Progenitor cell of endocrine pancreas (in vitro differentiated cells): Measurements from ENCODE around the gene YJEFN3. TPM values are rescaled to one million over a fixed set of nuclear protein-coding genes. Genes with fewer than 3 reads are reported as not detected.

Experiments
- DNase-seq: peaks from one replicate; pipeline ENCODE4 v3.0.0; 2021; ENCODE audit warnings: low spot score; ENCODE audit not compliant: unreplicated experiment
- H3K27ac Mint-ChIP-seq: 2 replicates; pipeline ENCODE4 v1.8.0; 2021; ENCODE audit warnings: mild to moderate bottlenecking, moderate library complexity, mixed read lengths
- H3K27me3 Mint-ChIP-seq: 2 replicates; pipeline ENCODE4 v1.8.0; 2021; ENCODE audit warnings: mixed read lengths
- H3K36me3 Mint-ChIP-seq: 2 replicates; pipeline ENCODE4 v1.8.0; 2022; ENCODE audit warnings: mixed read lengths; ENCODE audit not compliant: insufficient read depth
- H3K4me1 Mint-ChIP-seq: 2 replicates; pipeline ENCODE4 v1.8.0; 2021; ENCODE audit warnings: low read depth, mixed read lengths
- H3K4me3 Mint-ChIP-seq: 2 replicates; pipeline ENCODE4 v1.8.0; 2021; ENCODE audit warnings: low read depth, mild to moderate bottlenecking, moderate library complexity, mixed read lengths
- H3K9me3 Mint-ChIP-seq: 2 replicates; pipeline ENCODE4 v1.8.0; 2021; ENCODE audit warnings: low read depth, mixed read lengths
- total RNA-seq: library from RNA; stranded (reverse); gene quantifications from 2 replicates; pipeline ENCODE4 v1.2.1, GENCODE V29; 2021
- TF ChIP-seq, protein P1 (sequence below): fragments of 200-600 bp; sonication (generic); IDR thresholded peaks from one replicate; pipeline ENCODE4 v1.5.0; 2021; ENCODE audit warnings: antibody characterized with exemption, mild to moderate bottlenecking; ENCODE audit not compliant: unreplicated experiment

YJEFN3 gene
- total RNA-seq, 1 donor from 2014 or later: 27.6 TPM

DNA sequence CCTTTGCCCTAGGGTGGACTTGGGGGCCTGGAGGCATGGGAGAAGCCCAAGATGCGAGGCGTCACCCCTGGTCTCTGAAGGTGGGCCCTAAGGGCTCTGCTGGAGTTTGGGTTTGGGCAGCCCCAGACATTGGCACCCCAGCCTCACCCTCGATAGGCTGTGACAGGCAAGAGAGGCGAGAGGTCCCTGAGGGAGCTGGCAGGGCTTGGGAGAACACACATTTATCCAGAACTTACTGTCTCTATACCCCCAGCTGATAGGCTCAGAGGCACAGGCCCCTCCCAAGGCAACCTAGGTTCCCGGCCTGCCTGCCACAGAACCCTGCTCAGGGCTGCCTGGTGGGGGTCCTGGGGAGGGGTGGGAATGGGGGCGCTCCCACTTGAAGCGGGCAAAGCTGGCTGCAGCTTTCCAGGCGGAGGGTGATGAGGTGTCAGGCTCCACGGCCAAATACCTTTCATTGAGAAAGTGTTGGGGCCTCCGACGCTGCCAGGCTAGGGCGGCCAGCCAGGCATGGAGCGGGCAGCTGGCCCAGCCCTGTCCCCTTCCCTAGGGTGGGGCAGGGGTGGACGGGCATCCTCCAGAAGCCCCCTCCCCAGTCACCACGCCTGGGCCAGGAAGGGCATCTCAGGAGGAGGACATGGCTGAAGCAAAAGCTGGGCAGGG lies 19.1 kb downstream of the YJEFN3 start:
- no peak for DNase-seq
- Mint-ChIP-seq H3K9me3 (no peaks in the 10 kb centered on the region), H3K36me3 (no peaks in the 10 kb centered on the region), H3K27ac (no peak overlapping the region), H3K4me1 (no peaks in the 10 kb centered on the region), H3K27me3 (peaks cover 4% of the 10 kb centered on the region), H3K4me3 (no peak overlapping the region)
- TF ChIP-seq, protein P1, sequence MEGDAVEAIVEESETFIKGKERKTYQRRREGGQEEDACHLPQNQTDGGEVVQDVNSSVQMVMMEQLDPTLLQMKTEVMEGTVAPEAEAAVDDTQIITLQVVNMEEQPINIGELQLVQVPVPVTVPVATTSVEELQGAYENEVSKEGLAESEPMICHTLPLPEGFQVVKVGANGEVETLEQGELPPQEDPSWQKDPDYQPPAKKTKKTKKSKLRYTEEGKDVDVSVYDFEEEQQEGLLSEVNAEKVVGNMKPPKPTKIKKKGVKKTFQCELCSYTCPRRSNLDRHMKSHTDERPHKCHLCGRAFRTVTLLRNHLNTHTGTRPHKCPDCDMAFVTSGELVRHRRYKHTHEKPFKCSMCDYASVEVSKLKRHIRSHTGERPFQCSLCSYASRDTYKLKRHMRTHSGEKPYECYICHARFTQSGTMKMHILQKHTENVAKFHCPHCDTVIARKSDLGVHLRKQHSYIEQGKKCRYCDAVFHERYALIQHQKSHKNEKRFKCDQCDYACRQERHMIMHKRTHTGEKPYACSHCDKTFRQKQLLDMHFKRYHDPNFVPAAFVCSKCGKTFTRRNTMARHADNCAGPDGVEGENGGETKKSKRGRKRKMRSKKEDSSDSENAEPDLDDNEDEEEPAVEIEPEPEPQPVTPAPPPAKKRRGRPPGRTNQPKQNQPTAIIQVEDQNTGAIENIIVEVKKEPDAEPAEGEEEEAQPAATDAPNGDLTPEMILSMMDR: no peak

DNA sequence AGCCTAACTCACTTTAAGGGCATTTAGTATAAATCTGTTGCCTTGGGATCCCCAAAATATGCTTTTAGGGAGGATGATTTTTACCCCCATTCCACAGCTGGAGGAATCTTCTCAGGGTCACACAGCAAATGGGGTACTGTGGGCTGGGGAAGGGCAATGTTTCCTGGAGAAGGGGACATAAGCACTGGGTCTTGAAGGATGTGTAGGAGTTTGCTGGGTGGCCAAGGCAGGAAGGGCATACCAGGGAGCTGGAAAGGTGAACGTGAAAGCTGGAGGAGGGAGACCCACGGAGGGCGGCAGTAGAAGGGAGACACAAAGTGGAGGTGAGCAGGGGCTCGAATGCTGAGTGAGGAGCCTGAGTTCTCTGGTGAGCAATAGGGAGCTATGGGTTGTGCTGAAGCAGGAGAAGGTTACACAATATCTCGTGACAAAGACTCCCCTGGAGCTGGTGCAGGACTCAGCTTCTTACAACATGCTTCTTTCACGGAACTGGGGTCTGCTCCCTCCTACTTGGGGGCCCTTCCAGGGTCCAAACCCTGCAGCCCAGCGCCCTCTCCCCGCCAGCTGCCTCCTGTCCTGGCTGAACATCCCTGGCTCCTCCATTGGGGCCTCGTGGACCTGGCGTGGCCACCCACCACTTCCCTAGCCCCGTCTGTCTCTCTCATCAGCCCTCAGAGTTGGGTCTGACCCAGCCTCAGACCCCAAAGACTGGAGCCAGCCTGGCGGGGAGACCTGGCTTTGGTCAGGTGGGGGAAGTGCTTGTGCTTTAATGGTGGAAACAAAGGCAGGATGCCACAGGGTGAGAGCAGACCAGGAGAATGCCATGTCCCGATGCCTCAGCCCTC lies 20.4 kb downstream of the YJEFN3 start:
- H3K36me3 Mint-ChIP-seq: no peaks in the 10 kb centered on the region
- H3K27ac Mint-ChIP-seq: no peak overlapping the region
- H3K27me3 Mint-ChIP-seq: peaks cover 4% of the 10 kb centered on the region

DNA sequence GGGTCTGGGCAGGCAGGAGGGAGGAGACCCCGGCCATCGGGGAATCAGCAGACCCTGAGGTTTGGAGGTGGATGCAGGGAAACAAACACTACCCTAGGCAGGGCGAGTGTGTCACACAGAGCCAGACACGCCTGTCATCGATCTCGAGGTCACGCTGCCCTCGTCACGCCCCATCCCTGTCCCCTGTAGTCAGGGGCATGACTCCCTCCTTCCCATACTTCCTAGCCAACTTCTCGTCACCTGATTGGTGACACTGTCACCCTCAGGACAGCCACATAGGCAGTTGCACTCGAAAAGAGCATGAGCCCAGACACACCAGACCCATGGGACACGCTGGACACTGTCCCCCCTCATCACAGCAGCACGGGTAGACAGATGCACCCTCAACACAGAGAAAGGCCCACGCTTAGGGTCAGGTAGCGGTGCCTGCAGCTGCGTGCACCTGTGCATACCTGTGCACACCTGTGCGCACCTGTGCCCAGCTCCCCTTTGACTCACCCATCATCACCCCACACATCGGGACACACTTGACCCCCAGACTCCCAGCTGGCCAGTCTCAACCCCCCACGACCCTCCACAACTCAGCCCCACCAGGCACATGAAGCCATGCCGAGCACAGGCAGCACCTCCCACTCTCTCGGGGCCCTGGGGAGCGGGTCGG lies 21.2 kb downstream of the YJEFN3 start:
- H3K27me3 Mint-ChIP-seq: peaks cover 4% of the 10 kb centered on the region
- no peaks in the 10 kb centered on the region for H3K4me1 Mint-ChIP-seq
- H3K27ac Mint-ChIP-seq: no peak overlapping the region
- no peak for DNase-seq
- TF ChIP-seq, protein P1: no peak
- no peaks in the 10 kb centered on the region for H3K9me3 Mint-ChIP-seq
- H3K36me3 Mint-ChIP-seq: no peaks in the 10 kb centered on the region
- no peak overlapping the region for H3K4me3 Mint-ChIP-seq

More for the DNA sequence above, 20.4 kb downstream of the YJEFN3 start:
- no peak for DNase-seq
- Mint-ChIP-seq H3K9me3 (no peaks in the 10 kb centered on the region), H3K4me3 (no peak overlapping the region), H3K4me1 (no peaks in the 10 kb centered on the region)
- TF ChIP-seq, protein P1: no peak

DNA sequence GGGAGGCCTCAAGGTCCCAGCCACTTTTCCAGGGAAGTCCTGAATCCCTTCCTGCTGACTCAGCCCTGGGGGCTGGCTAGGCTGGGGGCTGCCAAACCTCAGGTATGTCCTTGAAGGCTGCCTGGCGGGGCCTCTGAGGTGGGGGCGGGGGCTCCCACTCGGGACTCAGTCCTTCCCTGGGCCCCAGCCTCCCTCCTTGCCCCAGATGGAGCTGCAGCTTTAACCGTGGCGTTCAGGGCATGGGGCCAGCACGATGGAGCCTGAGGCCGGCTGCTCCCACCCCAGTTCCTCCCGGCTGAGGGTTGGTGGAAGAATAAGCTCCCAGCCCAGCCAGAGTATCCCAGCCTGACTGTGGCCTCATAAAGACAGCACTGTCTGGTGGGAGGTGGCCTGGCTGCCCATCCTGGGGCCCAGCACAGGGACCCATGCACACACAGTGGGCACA lies 21.8 kb downstream of the YJEFN3 start:
- TF ChIP-seq, protein P1: no peak
- no peak for DNase-seq
- no peaks in the 10 kb centered on the region for H3K36me3 Mint-ChIP-seq
- peaks cover 4% of the 10 kb centered on the region for H3K27me3 Mint-ChIP-seq
- H3K27ac Mint-ChIP-seq: no peak overlapping the region
- no peaks in the 10 kb centered on the region for H3K4me1 Mint-ChIP-seq
- H3K9me3 Mint-ChIP-seq: no peaks in the 10 kb centered on the region
- H3K4me3 Mint-ChIP-seq: no peak overlapping the region
